Amniotic stem cell (primary cell): Measurements from ENCODE around the gene LPP.

ENCODE experiments used
- DNase-seq: peaks from one replicate; lab custom pipeline; 2025; lab: John Stamatoyannopoulos, UW

LPP gene

DNA sequence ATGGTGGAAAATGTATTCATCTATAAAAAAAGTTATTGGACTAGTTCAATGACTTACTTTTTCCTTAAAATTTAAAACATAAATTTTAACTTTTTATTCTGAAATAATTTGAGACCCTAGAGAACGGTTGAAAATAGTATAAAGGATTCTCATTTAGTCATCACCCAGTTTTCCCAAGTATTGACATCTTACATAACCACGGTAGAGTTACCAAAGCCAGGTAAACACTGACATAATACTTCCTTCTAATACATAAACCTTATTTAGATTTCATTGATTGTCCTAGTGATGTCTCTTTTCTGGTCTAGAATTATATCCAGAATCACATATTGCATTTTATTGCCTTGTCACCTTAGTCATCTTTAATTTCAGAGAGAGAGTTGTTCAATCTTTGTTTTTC is 319.1 kb downstream of the LPP start:
- DNase-seq, result no peak

GRCh38 chr3:188473591-188474288 is 319.8 kb downstream of the LPP start:
- DNase-seq, result no peak

GRCh38 chr3:188476935-188477334 is 323.0 kb downstream of the LPP start:
- DNase-seq, result no peak

GRCh38 chr3:188480011-188480410 is 326.1 kb downstream of the LPP start:
- DNase-seq, result no peak

DNA sequence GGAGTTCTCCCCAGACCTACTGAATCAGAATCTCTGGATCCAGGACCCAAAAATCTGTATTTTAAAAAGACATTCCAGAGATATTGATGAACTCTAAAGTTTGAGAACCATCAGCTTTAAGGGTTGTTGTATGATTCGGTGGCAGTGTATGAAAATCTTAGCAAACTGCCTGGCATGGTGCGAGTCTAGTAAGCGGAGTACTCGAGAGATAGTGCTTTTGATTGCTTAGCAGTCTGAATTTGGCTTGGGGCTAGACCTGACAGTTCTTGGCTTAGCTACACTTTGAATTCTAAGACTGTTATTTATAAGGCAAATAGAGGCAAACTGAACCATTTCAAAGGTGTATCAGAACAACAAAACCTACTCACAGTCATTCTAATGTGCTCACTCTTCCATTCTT is 329.0 kb downstream of the LPP start:
- no peak for DNase-seq

DNA sequence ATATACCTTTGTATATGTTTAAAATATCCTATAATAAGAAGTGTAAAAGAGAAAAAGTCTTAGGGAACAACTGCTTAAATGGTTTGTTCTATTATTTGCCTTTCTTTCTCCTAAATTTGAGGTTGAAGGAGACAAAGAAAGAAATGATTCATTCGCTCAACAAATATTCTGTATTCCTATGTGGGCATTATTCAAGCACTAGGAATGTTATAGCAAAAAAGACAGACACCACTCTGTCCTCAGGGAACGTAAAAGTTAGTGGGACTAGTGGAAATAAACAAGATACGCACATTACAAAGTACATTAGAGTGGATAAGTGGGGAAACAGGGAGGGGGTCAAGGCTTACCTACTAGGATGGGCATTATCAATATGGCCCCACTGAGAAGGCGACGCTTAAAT is 332.2 kb downstream of the LPP start:
- no peak for DNase-seq

GRCh38 chr3:188486952-188487351 is 333.0 kb downstream of the LPP start:
- DNase-seq, result no peak

DNA sequence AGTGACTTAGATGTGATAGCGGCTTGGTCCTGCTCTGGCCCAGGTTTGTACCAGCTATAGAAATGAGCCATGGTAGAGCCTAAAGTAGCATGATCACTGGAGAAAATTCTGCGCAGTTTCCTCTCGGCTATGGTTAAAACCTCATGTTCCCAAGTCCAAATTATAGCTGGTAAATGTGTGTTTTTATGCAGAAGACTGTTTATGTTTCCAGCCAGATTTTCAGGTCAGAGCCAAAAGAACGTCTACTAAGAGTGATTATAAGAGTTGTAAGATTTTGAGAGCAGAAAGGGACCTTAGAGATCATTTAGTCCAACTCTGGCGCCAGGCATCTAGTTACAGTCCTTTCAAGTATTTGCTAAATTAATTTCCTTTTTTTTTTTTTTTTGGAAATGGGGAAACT is 333.7 kb downstream of the LPP start:
- no peak for DNase-seq

DNA sequence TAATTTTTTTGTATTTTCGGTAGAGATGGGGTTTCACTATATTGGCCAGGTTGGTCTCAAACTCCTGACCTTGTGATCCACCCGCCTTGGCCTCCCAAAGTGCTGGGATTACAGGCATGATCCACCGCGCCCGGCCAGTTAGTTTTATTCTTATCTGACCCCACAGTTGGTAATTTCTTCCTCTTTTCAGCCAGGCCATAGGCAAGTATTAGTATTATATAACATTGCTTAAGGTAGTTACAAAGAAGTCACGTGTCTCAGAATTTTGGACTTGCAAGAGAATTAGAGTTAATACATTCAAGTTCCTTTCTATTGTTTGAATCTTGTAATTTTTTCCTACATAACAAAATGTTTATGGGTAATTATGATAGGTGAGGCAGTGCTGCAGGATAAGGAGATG is 334.8 kb downstream of the LPP start:
- no peak for DNase-seq

GRCh38 chr3:188489639-188490405 is 335.9 kb downstream of the LPP start:
- peak; percentile 46 for DNase-seq

DNA sequence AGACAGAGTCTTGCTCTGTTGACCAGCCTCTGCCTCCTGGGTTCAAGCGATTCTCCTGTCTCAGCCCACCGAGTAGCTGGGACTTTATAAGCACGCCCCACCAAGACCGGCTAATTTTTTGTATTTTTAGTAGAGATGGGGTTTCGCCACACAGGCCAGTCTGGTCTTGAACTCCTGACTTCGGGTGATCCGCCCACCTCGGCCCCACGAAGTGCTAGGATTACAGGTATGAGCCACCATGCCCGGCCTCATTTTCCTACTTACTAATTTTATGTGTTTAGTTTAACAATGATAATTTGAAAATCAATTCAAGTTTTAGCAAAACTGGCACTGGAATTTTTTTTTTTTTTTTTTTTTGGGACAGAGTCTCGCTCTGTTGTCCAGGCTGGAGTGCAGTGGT is 336.5 kb downstream of the LPP start:
- DNase-seq, result no peak

- no peak for DNase-seq
Observed at GRCh38 chr3:188491276-188491687, 337.3 kb downstream of the LPP start.

GRCh38 chr3:188496390-188496789 is 342.4 kb downstream of the LPP start:
- no peak for DNase-seq

DNA sequence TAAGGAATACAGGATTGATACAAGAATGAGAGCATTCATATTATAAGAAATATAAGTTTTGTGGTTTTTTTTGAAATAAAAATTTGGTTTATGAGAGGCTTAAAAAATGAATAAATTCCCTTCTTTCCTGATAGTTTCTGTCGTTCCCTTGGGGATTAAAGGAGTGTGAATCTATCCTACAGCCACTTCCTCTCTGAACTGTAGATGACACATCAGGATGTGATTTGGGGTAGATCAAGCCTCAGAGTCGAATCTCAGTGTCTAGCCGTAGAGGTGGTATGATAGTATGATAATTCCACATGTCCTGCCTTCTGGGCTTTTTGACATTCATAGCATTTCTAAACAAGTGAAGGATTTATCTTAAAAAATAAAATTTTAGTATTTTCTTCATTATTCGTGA is 343.1 kb downstream of the LPP start:
- no peak for DNase-seq

- no peak for DNase-seq
Observed at GRCh38 chr3:188503647-188504046, 349.7 kb downstream of the LPP start.

GRCh38 chr3:188505151-188505550 is 351.2 kb downstream of the LPP start:
- no peak for DNase-seq

- DNase-seq, result no peak
Observed at GRCh38 chr3:188505911-188506310, 352.0 kb downstream of the LPP start.

GRCh38 chr3:188506446-188506845 is 352.5 kb downstream of the LPP start:
- DNase-seq, result no peak

DNA sequence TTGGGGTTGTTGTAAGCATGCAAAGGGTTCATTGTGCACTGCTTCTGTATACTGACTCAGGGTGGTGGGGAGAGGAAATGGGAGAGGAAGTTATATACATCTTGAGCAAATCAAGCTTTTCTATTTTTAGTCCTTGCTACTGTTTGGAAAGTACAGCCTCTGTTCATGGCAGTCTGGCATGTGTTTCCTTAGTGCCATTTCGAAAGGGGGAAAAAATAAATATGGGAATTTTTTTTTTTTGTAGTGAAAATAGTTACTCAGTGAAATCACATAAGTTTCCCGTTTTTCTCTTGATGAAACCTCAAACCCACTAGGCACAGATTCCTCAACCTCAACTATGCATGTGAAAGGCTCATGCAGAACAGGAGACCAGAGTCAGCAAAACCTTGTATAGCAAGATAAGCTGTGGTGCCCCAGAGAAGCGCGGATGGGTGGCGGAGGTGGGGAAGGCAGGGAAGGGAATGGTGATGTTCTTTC is 353.3 kb downstream of the LPP start:
- DNase-seq, result peak; percentile 84

GRCh38 chr3:188508454-188508853 is 354.5 kb downstream of the LPP start:
- no peak for DNase-seq

DNA sequence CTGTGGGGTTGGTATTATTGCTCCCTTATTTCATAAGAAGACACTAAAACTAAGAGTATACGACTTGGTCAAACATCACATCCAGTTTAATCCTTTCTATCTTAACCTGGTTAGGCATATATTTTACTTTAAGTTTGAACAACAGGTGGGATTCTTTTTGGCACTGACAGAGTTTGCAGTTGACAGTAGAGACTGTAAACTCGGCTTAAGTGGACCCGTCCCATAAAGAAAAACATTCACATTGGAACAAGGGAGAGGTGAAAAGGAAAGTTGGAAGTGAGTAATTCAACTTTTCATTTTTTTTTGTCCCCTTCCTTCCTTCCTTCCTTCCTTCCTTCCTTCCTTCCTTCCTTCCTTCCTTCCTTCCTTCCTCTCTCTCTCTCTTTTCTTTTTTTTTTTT is 355.4 kb downstream of the LPP start:
- no peak for DNase-seq

- DNase-seq, result no peak
Observed at GRCh38 chr3:188510366-188510765, 356.4 kb downstream of the LPP start.

- DNase-seq, result no peak
Observed at GRCh38 chr3:188513662-188514328, 359.8 kb downstream of the LPP start.
